H1 (cell line): ENCODE data around the gene MYL3. TPM values are rescaled to one million over a fixed set of nuclear protein-coding genes. Genes with fewer than 3 reads are reported as not detected.

Source experiments
- CTCF ChIA-PET: fragments of 300-600 bp; sonication (Branson Sonifier 250); formaldehyde crosslinking; loops from one replicate; lab custom pipeline; 2021; ENCODE audit not compliant: partially characterized antibody; lab: Charles Lee
- POLR2A ChIA-PET: fragments of 300-600 bp; sonication (Branson Sonifier 250); formaldehyde crosslinking; loops from one replicate; lab custom pipeline; 2021; ENCODE audit warnings: inconsistent platforms; ENCODE audit not compliant: partially characterized antibody; lab: Charles Lee
- DNase-seq, 2 experiments: peaks; one replicate each; pipeline versions ENCODE4 v3.0.0 to v3.0.0-alpha.2; 2010 to 2022; ENCODE audit warnings: low spot score in 2 of 2, low read depth in 1 of 2, mixed read lengths in 1 of 2
- FAIRE-seq: peaks from 2 replicates; lab custom pipeline; 2011; peaks lifted over from hg19 to GRCh38; lab: Jason Lieb, UNC
- H2AFZ ChIP-seq: 2 replicates; pipeline ENCODE4 v1.8.1; 2012; ENCODE audit warnings: low read length, inconsistent platforms
- H2AK5ac ChIP-seq: 2 replicates; pipeline ENCODE4 v1.6.1; 2013; ENCODE audit warnings: low read depth, low read length
- H2BK120ac ChIP-seq: replicated peaks from 2 replicates; pipeline ENCODE3; 2013; ENCODE audit warnings: low read depth, low read length, inconsistent platforms
- H2BK12ac ChIP-seq: 2 replicates; pipeline ENCODE4 v1.6.1; 2013; ENCODE audit warnings: low read depth, low read length
- H2BK15ac ChIP-seq: 2 replicates; pipeline ENCODE4 v1.6.1; 2013; ENCODE audit warnings: low read length
- H2BK20ac ChIP-seq: 2 replicates; pipeline ENCODE4 v1.6.1; 2013; ENCODE audit warnings: low read length
- H2BK5ac ChIP-seq: 2 replicates; pipeline ENCODE4 v1.6.1; 2013; ENCODE audit warnings: low read depth, low read length
- H3K14ac ChIP-seq: 2 replicates; pipeline ENCODE4 v1.6.1; 2013; ENCODE audit warnings: inconsistent platforms; ENCODE audit not compliant: insufficient read length
- H3K18ac ChIP-seq: 2 replicates; pipeline ENCODE4 v1.6.1; 2013; ENCODE audit warnings: low read length; ENCODE audit errors: extremely low read depth
- H3K23ac ChIP-seq: 2 replicates; pipeline ENCODE4 v1.6.1; 2013; ENCODE audit warnings: inconsistent platforms; ENCODE audit not compliant: insufficient read length
- H3K23me2 ChIP-seq: 2 replicates; pipeline ENCODE4 v1.6.1; 2013; ENCODE audit warnings: low read depth, low read length
- H3K27ac ChIP-seq: 2 replicates; pipeline ENCODE4 v1.6.1; 2011; ENCODE audit warnings: low read depth, low read length, inconsistent platforms
- H3K27me3 ChIP-seq, 4 experiments: replicated peaks in 1 of 4; 1 replicate in 1 of 4; 2 replicates in 3 of 4; pipeline versions ENCODE4 v1.6.1 to v1.8.1; 2011 to 2013; ENCODE audit warnings: low read length in 3 of 4, mild to moderate bottlenecking in 3 of 4, inconsistent platforms in 2 of 4, mixed read lengths in 2 of 4, moderate library complexity in 1 of 4; ENCODE audit not compliant: control insufficient read depth in 3 of 4, insufficient read depth in 3 of 4; ENCODE audit errors: extremely low read depth in 1 of 4
- H3K36me3 ChIP-seq, 4 experiments: 2 replicates each; pipeline versions ENCODE4 v1.6.1 to v1.8.1; 2011 to 2013; ENCODE audit warnings: mild to moderate bottlenecking in 4 of 4, low read length in 3 of 4, moderate library complexity in 2 of 4, control low read depth in 1 of 4, inconsistent platforms in 1 of 4; ENCODE audit not compliant: insufficient read depth in 4 of 4, control insufficient read depth in 2 of 4
- H3K4ac ChIP-seq: replicated peaks from 2 replicates; pipeline ENCODE3; 2013; ENCODE audit warnings: low read length, low read depth, mixed read lengths, inconsistent platforms; ENCODE audit not compliant: insufficient read length
- H3K4me1 ChIP-seq, 4 experiments: replicated peaks in 1 of 4; 1 replicate in 1 of 4; 2 replicates in 3 of 4; pipeline versions ENCODE4 v1.6.1 to v1.8.1; 2011 to 2013; ENCODE audit warnings: low read length in 3 of 4, inconsistent platforms in 2 of 4, mixed read lengths in 1 of 4; ENCODE audit not compliant: insufficient read depth in 4 of 4, control insufficient read depth in 3 of 4
- H3K4me2 ChIP-seq, 2 experiments: 2 replicates each; pipeline versions ENCODE4 v1.6.1 to v1.8.1; 2011 to 2013; ENCODE audit warnings: low read depth in 2 of 2, low read length in 2 of 2, control low read depth in 1 of 2, inconsistent platforms in 1 of 2, mild to moderate bottlenecking in 1 of 2; ENCODE audit not compliant: insufficient read depth in 1 of 2
- H3K4me3 ChIP-seq, 4 experiments: fragments of 200-600, 300-600 bp in 1 of 4; sonication (generic), shearing (Covaris generic), sonication (Bioruptor Twin) in 1 of 4; 2 replicates each; pipeline versions ENCODE4 v1.5.1 to v1.8.1; 2011 to 2016; ENCODE audit warnings: low read length in 4 of 4, low read depth in 3 of 4, control low read depth in 2 of 4, inconsistent platforms in 2 of 4, mild to moderate bottlenecking in 2 of 4, mixed read lengths in 1 of 4, moderate library complexity in 1 of 4; ENCODE audit not compliant: insufficient read depth in 2 of 4; ENCODE audit errors: extremely low read depth in 1 of 4
- H3K56ac ChIP-seq: replicated peaks from 2 replicates; pipeline ENCODE3; 2013; ENCODE audit warnings: low read depth, mild to moderate bottlenecking, mixed read lengths, low read length, inconsistent platforms; ENCODE audit not compliant: insufficient read length
- H3K79me1 ChIP-seq: 2 replicates; pipeline ENCODE4 v1.6.1; 2013; ENCODE audit warnings: low read depth, low read length, control low read depth
- H3K79me2 ChIP-seq, 2 experiments: 2 replicates each; pipeline versions ENCODE4 v1.6.1 to v1.8.1; 2012 to 2013; ENCODE audit warnings: low read length in 2 of 2, mild to moderate bottlenecking in 2 of 2, inconsistent platforms in 1 of 2; ENCODE audit not compliant: insufficient read depth in 2 of 2, control insufficient read depth in 1 of 2
- H3K9ac ChIP-seq, 4 experiments: replicated peaks in 1 of 4; 1 replicate in 1 of 4; 2 replicates in 3 of 4; pipeline versions ENCODE4 v1.6.1 to v1.8.1; 2011 to 2013; ENCODE audit warnings: low read depth in 3 of 4, low read length in 3 of 4, control low read depth in 2 of 4, mild to moderate bottlenecking in 2 of 4, moderate library complexity in 2 of 4, inconsistent platforms in 1 of 4; ENCODE audit errors: extremely low read depth in 1 of 4
- H3K9me3 ChIP-seq, 2 experiments: 2 replicates each; pipeline versions ENCODE4 v1.6.1 to v1.8.1; 2012 to 2013; ENCODE audit warnings: mild to moderate bottlenecking in 2 of 2, moderate library complexity in 2 of 2, control low read depth in 1 of 2, inconsistent platforms in 1 of 2, low read depth in 1 of 2, low read length in 1 of 2, mixed read lengths in 1 of 2; ENCODE audit not compliant: insufficient read depth in 2 of 2
- H4K20me1 ChIP-seq, 2 experiments: replicated peaks in 1 of 2; 2 replicates each; pipeline versions ENCODE3 to v1.8.1; 2011 to 2013; ENCODE audit warnings: inconsistent platforms in 2 of 2, low read length in 2 of 2, mild to moderate bottlenecking in 1 of 2; ENCODE audit not compliant: insufficient read depth in 2 of 2, control insufficient read depth in 1 of 2
- H4K5ac ChIP-seq: 2 replicates; pipeline ENCODE4 v1.6.1; 2013; ENCODE audit warnings: low read length, low read depth, mixed read lengths, inconsistent platforms; ENCODE audit not compliant: insufficient read length
- H4K8ac ChIP-seq: 2 replicates; pipeline ENCODE4 v1.8.0; 2013; ENCODE audit warnings: mild to moderate bottlenecking, moderate library complexity, low read length, inconsistent platforms; ENCODE audit not compliant: insufficient read depth; ENCODE audit errors: extremely low read depth
- H4K91ac ChIP-seq: replicated peaks from 2 replicates; pipeline ENCODE3; 2013; ENCODE audit warnings: low read length, mixed read lengths, inconsistent platforms; ENCODE audit not compliant: insufficient read length
- BACH1 ChIP-seq: IDR thresholded peaks from 2 replicates; pipeline ENCODE4 v1.6.1; 2012; ENCODE audit warnings: low read length, improper control_type of control experiment
- CHD1 ChIP-seq: IDR thresholded peaks from 2 replicates; pipeline ENCODE4 v1.6.1; 2012; ENCODE audit warnings: low read depth, low read length, improper control_type of control experiment
- EGR1 ChIP-seq: IDR thresholded peaks from 2 replicates; pipeline ENCODE4 v1.6.1; 2011; ENCODE audit warnings: low read depth, low read length, borderline replicate concordance
- EP300 ChIP-seq, 2 experiments: IDR thresholded peaks; 1 replicate in 1 of 2; 2 replicates in 1 of 2; pipeline ENCODE4 v1.6.1; 2011 to 2012; ENCODE audit warnings: low read depth in 2 of 2, low read length in 2 of 2, mild to moderate bottlenecking in 2 of 2, borderline replicate concordance in 1 of 2, inconsistent platforms in 1 of 2, moderate library complexity in 1 of 2
- GTF2F1 ChIP-seq: IDR thresholded peaks from 2 replicates; pipeline ENCODE4 v1.6.1; 2012; ENCODE audit warnings: low read depth, low read length, improper control_type of control experiment, borderline replicate concordance
- HDAC6 ChIP-seq: IDR thresholded peaks from one replicate; pipeline ENCODE4 v1.7.1; 2012; ENCODE audit warnings: low read depth, mild to moderate bottlenecking, inconsistent platforms, low read length, moderate library complexity
- KDM4A ChIP-seq: IDR thresholded peaks from one replicate; pipeline ENCODE4 v1.7.1; 2012; ENCODE audit warnings: low read depth, mild to moderate bottlenecking, moderate library complexity, low read length, inconsistent platforms; ENCODE audit not compliant: severe bottlenecking
- NRF1 ChIP-seq: IDR thresholded peaks from 2 replicates; pipeline ENCODE4 v1.6.1; 2011; ENCODE audit warnings: mild to moderate bottlenecking, low read depth, low read length, improper control_type of control experiment
- SRF ChIP-seq: IDR thresholded peaks from 2 replicates; pipeline ENCODE4 v1.6.1; 2011; ENCODE audit warnings: mild to moderate bottlenecking, low read depth, low read length, moderate library complexity
- WGBS, 2 experiments: shearing (Covaris generic) in 1 of 2; methylation state at CpG; one replicate each; pipeline versions ENCODE4 v1.1.6 to v1.1.7; 2013 to 2015; ENCODE audit warnings: low lambda C conversion rate in 2 of 2, mixed read lengths in 2 of 2, inconsistent platforms in 1 of 2, low coverage in 1 of 2, missing lambda C conversion rate in 1 of 2; ENCODE audit not compliant: insufficient replicate concordance in 2 of 2, insufficient coverage in 1 of 2, insufficient read length in 1 of 2; ENCODE audit errors: extremely low coverage in 1 of 2, missing lambda C conversion rate in 1 of 2; 5-methylcytosine and 5-hydroxymethylcytosine counted together
- polyA plus RNA-seq, 7 experiments: library from polyadenylated mRNA; depleted of rRNA in 3 of 7; stranded (reverse) in 5 of 7; unstranded in 2 of 7; fragments of >200 nt in 5 of 7; fragments of 200-250 nt in 2 of 7; gene quantifications; 1 replicate in 5 of 7; 2 replicates in 1 of 7; 4 replicates in 1 of 7; pipeline versions ENCODE4 v1.2.1 to v1.2.3, GENCODE V29; 2011 to 2013; ENCODE audit warnings: missing spikeins in 2 of 7, mixed read lengths in 2 of 7
- total RNA-seq: library from RNA; stranded (reverse); fragmentation: NEBNext Ultra II Directional; extraction: Animal tissue kit (Norgen Biotek cat#: 25700); gene quantifications from 2 replicates; pipeline ENCODE4 v1.2.1, GENCODE V29; 2021
- TF ChIP-seq, protein P1 (sequence below): IDR thresholded peaks from 2 replicates; pipeline ENCODE4 v1.6.1; 2011; ENCODE audit warnings: low read length, improper control_type of control experiment

Gene MYL3
- total and polyA plus RNA-seq, 2 of the 8 experiments (the other 6 are each of a cell fraction or from before 2014, with no cell fraction given): 0.06 TPM; not detected in 1

DNA sequence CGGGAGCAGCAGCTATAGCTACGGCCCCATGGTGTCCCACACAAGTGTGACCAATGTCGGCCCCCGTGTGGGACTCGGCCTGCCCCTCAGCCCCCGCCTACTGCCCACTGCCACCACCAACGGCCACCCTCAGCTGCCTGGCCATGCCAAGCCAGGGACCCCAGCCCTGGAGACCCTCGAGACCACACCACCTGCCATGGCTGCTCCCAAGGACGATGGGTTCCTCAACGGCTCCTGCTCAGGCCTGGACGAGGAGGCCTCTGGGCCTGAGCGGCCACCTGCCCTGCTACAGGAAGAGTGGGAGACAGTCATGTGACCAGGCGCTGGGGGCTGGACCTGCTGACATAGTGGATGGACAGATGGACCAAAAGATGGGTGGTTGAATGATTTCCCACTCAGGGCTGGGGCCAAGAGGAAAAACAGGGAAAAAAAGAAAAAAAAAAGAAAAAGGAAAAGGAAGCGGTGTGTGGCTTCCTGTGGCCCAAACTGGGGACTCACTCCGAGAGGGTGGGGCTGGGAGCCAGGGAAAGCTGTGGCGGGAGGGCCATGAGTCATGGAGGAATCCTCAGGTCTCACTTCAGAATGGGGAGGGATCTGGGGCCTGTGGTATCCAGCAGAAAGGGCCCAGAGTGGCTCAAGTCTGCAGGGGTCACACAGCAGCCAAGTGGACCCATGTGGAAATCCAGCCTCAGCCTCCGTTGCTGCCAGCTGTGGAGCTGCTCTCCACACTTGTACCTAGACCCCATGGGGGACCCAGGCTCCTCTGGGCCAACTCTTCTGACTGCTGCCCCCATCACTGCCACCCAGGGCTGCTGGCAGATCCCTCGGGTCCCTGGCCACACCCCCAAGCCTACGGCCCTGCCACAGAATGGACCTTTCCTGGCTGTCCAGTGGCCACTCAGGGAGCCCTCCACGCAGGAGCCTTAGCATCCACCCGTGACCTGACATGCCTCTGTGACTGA, 40.4 kb upstream of the MYL3 start:
- H3K4me1 ChIP-seq: peaks cover 0 to 5% (median 2%) of the 10 kb centered on the region in 4 experiments; a peak in 4 of 7 replicates
- no peaks in the 10 kb centered on the region for H3K9me3 ChIP-seq
- no peak overlapping the region for H2AFZ ChIP-seq
- FAIRE-seq (no peak), DNase-seq (no peak)
- H4K20me1 ChIP-seq: peaks cover 0 to 5% of the 10 kb centered on the region in 2 experiments
- H2BK12ac ChIP-seq: no peak overlapping the region
- no peak overlapping the region for H3K23ac ChIP-seq
- H2BK20ac ChIP-seq: no peak overlapping the region
- H4K8ac ChIP-seq: no peak overlapping the region; the same call in 1 of the 2 replicates
- H3K9ac ChIP-seq: no peak overlapping the region
- no peak overlapping the region for H4K91ac ChIP-seq
- WGBS, 2 experiments: 86% methylated on average over 21 of the region's 21 CpGs; no CpG with 5 or more reads in 1 of the 2 experiments
- no peak overlapping the region for H4K5ac ChIP-seq
- H3K4me3 ChIP-seq: no peak overlapping the region
- no peak overlapping the region for H3K4ac ChIP-seq
- CTCF ChIA-PET: interaction anchor here (1.1 to 13.3 kb wide), 3 partner anchors 54 to 196 kb away, joined by 4 to 91 read pairs (median 5); no protein-coding TSS in a partner anchor
- H3K56ac ChIP-seq: no peak overlapping the region
- H2BK15ac ChIP-seq: no peak overlapping the region
- H3K18ac ChIP-seq: no peak overlapping the region
- H3K27me3 ChIP-seq: peaks cover 0 to 11% (median 10%) of the 10 kb centered on the region in 4 experiments; a peak in 4 of 7 replicates
- no peaks in the 10 kb centered on the region for H3K36me3 ChIP-seq
- no peaks in the 10 kb centered on the region; the same call in 1 of the 2 replicates for H3K79me1 ChIP-seq
- H3K14ac ChIP-seq: no peak overlapping the region
- 0 out of 2 replicates have a peak overlapping the region, but pooled peaks have one; percentile 39 for H2AK5ac ChIP-seq
- H2BK5ac ChIP-seq: no peak overlapping the region
- H3K4me2 ChIP-seq: no peak overlapping the region
- no peak overlapping the region for H3K27ac ChIP-seq
- H2BK120ac ChIP-seq: no peak overlapping the region
- H3K23me2 ChIP-seq: peaks cover 2% of the 10 kb centered on the region; the same call in 1 of the 2 replicates
- H3K79me2 ChIP-seq: no peaks in the 10 kb centered on the region
- POLR2A ChIA-PET: interaction anchor here (1.2 kb wide), 1 partner anchor 10 kb away, joined by 3 read pairs; no protein-coding TSS in a partner anchor
- TF ChIP-seq HDAC6 (no peak), BACH1 (no peak), KDM4A (no peak), NRF1 (no peak), GTF2F1 (no peak), EGR1 (no peak), EP300 (IDR thresholded peaks at IDR 0.05; ENCODE audit: borderline replicate concordance in 1 of 2, low read depth in 2 of 2, low read length in 2 of 2) (no peak), SRF (no peak), CHD1 (no peak)
- TF ChIP-seq, protein P1, sequence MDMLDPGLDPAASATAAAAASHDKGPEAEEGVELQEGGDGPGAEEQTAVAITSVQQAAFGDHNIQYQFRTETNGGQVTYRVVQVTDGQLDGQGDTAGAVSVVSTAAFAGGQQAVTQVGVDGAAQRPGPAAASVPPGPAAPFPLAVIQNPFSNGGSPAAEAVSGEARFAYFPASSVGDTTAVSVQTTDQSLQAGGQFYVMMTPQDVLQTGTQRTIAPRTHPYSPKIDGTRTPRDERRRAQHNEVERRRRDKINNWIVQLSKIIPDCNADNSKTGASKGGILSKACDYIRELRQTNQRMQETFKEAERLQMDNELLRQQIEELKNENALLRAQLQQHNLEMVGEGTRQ: no peak
